Tibial nerve (tissue), 4 donors: Measurements from ENCODE around the gene MEIS2. TPM values are rescaled to one million over a fixed set of nuclear protein-coding genes. Genes with fewer than 3 reads are reported as not detected.

ENCODE experiments used
- DNase-seq, 2 donors: peaks; one replicate each; pipeline ENCODE4 v3.0.0-alpha.2; 2019; ENCODE audit warnings: low spot score in 2 of 2
- H3K27ac ChIP-seq, 4 donors: fragments of 200-600 bp; sonication (generic) in 3 of 4; one replicate each; pipeline ENCODE4 v1.5.1; 2017 to 2019; ENCODE audit warnings: mild to moderate bottlenecking in 1 of 4
- H3K27me3 ChIP-seq, 2 donors: fragments of 200-600 bp; sonication (generic) in 1 of 2; one replicate each; pipeline versions ENCODE4 v1.5.1 to v1.6.0; 2017 to 2019
- H3K36me3 ChIP-seq, 3 donors: fragments of 200-600 bp; sonication (generic); one replicate each; pipeline ENCODE4 v1.5.1; 2018 to 2019
- H3K4me1 ChIP-seq, 4 donors: fragments of 200-600 bp; sonication (generic) in 3 of 4; one replicate each; pipeline ENCODE4 v1.5.1; 2017 to 2019
- H3K4me3 ChIP-seq, 4 donors: fragments of 200-600 bp; sonication (generic) in 3 of 4; one replicate each; pipeline ENCODE4 v1.5.1; 2017 to 2019; ENCODE audit warnings: mild to moderate bottlenecking in 1 of 4, moderate library complexity in 1 of 4
- H3K9me3 ChIP-seq, 4 donors: fragments of 200-600 bp; sonication (generic) in 3 of 4; one replicate each; pipeline ENCODE4 v1.5.1; 2017 to 2019
- CTCF ChIP-seq, 5 experiments: fragments of 200-600 bp in 3 of 5; fragments of 450-650 bp in 2 of 5; sonication (generic) in 3 of 5; IDR thresholded peaks; one replicate each; pipeline ENCODE4 v1.5.1; 2016 to 2019; ENCODE audit warnings: antibody characterized with exemption in 5 of 5, mild to moderate bottlenecking in 3 of 5, moderate library complexity in 2 of 5
- EP300 ChIP-seq, 2 donors: sonication (generic); formaldehyde crosslinking; IDR thresholded peaks; one replicate each; pipeline ENCODE4 v1.6.1; 2017; ENCODE audit warnings: antibody characterized with exemption in 2 of 2, mild to moderate bottlenecking in 1 of 2
- POLR2A ChIP-seq, 2 donors: fragments of 450-650 bp; IDR thresholded peaks; one replicate each; pipeline ENCODE4 v1.6.1; 2017; ENCODE audit warnings: antibody characterized with exemption in 2 of 2, mild to moderate bottlenecking in 2 of 2, moderate library complexity in 2 of 2
- WGBS, 2 donors: methylation state at CpG; one replicate each; pipeline ENCODE4 v1.1.5; 2018; 5-methylcytosine and 5-hydroxymethylcytosine counted together
- total RNA-seq, 4 donors: library from RNA; depleted of rRNA; stranded (reverse); fragments of >200 nt; gene quantifications; one replicate each; pipeline ENCODE4 v1.1.0, GENCODE V29; 2016

The MEIS2 gene
- total RNA-seq, 4 donors from 2014 or later: 9.4 to 15.7 (median 14.3) TPM

DNA sequence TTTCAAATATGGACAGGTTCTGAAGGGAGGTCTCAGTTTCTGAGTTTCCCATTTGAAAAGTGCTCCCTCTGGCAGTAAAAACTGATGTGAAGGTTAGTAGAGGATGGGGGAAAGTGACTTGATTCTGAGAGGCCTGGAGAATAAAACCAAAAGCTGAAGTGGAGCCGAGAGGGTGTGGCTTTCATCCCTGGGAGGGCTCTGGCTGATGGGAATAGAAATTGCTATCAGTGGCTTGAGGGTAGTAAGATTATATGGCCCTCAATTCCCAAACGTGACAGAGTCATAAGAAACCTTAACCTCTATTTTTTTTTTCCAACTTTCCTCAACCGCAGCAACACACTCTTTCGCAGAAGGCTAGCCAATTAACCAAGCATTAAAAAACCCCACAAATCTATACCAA is 185.9 kb downstream of the MEIS2 start:
- Histone ChIP-seq H3K27ac (no peak overlapping the region), H3K36me3 (no peaks in the 10 kb centered on the region), H3K27me3 (no peaks in the 10 kb centered on the region), H3K4me3 (no peak overlapping the region), H3K4me1 (peaks cover 0 to 9% (median 0%) of the 10 kb centered on the region in 4 donors), H3K9me3 (no peaks in the 10 kb centered on the region)
- no peak for TF ChIP-seq POLR2A (IDR thresholded peaks at IDR 0.05)
- no peak for TF ChIP-seq EP300 (IDR thresholded peaks at IDR 0.05)
- no peak for TF ChIP-seq CTCF (IDR thresholded peaks at IDR 0.05)
- DNase-seq: no peak
- 48 to 51% methylated on average over 4 of the region's 4 CpGs for WGBS, 2 donors

- peaks cover 0 to 9% (median 0%) of the 10 kb centered on the region in 4 donors for H3K4me1 ChIP-seq
- no peak for TF ChIP-seq POLR2A (IDR thresholded peaks at IDR 0.05)
- TF ChIP-seq EP300 (IDR thresholded peaks at IDR 0.05): no peak
- TF ChIP-seq CTCF (IDR thresholded peaks at IDR 0.05): no peak
- H3K27me3 ChIP-seq: no peaks in the 10 kb centered on the region
- no peaks in the 10 kb centered on the region for H3K36me3 ChIP-seq
- no peak overlapping the region for H3K27ac ChIP-seq
- no peak for DNase-seq
- 75 to 80% methylated on average over 2 of the region's 2 CpGs for WGBS, 2 donors
- H3K4me3 ChIP-seq: no peak overlapping the region
- H3K9me3 ChIP-seq: no peaks in the 10 kb centered on the region
Observed at GRCh38 chr15:36912311-36912712, 188.0 kb downstream of the MEIS2 start.

DNA sequence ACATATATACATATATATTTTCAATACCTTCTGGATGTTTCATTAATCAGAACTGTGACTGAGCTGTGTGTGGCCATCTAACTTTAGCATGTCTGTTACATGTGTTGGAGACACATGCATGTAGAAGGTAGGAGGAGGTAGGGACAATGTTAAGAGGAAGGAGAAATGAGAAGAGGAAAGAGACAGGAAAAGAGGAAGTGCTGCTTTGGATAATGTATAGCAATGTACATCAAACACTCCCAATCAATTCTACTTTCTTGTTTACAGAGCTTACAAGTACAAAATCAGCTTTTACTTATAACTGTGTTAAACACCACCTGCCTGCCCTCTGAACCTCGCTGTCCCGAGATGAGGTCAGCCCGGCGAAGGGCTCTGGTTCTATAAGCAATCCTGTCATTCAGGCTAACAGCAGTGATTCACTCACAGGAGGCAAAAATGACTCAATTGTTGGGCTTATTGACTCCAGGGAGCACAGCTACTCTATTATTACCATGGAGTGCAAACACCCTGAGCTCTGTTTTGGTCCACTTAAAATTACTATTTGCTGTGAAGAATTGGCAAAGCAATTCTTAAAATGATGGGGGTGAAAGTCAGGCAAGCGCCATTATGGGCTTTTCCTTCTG is 188.9 kb downstream of the MEIS2 start:
- H3K27me3 ChIP-seq: no peaks in the 10 kb centered on the region
- H3K27ac ChIP-seq: no peak overlapping the region
- no peak for DNase-seq
- no peak overlapping the region for H3K4me3 ChIP-seq
- TF ChIP-seq POLR2A (IDR thresholded peaks at IDR 0.05) (no peak), CTCF (IDR thresholded peaks at IDR 0.05) (no peak), EP300 (IDR thresholded peaks at IDR 0.05) (no peak)
- H3K4me1 ChIP-seq: peaks cover 0 to 9% (median 0%) of the 10 kb centered on the region in 4 donors
- no peaks in the 10 kb centered on the region for H3K9me3 ChIP-seq
- 49 to 50% methylated on average over 5 of the region's 5 CpGs for WGBS, 2 donors
- H3K36me3 ChIP-seq: no peaks in the 10 kb centered on the region

GRCh38 chr15:36908991-36909390 is 191.4 kb downstream of the MEIS2 start:
- Histone ChIP-seq H3K36me3 (no peaks in the 10 kb centered on the region), H3K4me1 (no peaks in the 10 kb centered on the region), H3K4me3 (no peak overlapping the region), H3K27ac (no peak overlapping the region), H3K27me3 (no peaks in the 10 kb centered on the region), H3K9me3 (no peaks in the 10 kb centered on the region)
- no peak for DNase-seq
- no peak for TF ChIP-seq CTCF (IDR thresholded peaks at IDR 0.05)
- no peak for TF ChIP-seq EP300 (IDR thresholded peaks at IDR 0.05)
- no peak for TF ChIP-seq POLR2A (IDR thresholded peaks at IDR 0.05)
- 73 to 78% methylated on average over 4 of the region's 4 CpGs for WGBS, 2 donors

DNA sequence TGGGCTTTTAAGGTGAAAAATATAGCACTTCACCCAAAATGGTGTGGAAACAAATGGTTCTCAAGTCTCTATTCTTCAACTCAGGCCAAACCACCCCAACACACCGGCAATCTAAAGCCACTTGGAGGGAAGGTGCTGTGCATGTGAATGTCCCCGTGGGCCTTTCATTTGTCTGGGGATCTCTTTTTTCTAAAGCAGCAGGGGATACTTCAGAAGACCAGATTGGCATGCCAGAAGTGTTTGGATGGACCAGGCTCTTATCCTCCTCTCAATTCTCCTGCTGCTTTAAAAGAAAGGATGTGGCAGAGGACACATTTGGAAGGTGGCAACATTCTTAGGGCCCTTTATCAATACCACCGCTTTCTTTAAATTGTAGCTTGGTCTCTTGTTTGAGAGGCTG is 193.1 kb downstream of the MEIS2 start:
- Histone ChIP-seq H3K27ac (no peak overlapping the region), H3K36me3 (no peaks in the 10 kb centered on the region), H3K4me1 (no peaks in the 10 kb centered on the region), H3K9me3 (no peaks in the 10 kb centered on the region), H3K4me3 (no peak overlapping the region), H3K27me3 (no peaks in the 10 kb centered on the region)
- 53 to 61% methylated on average over 3 of the region's 3 CpGs for whole genome bisulfite sequencing, 2 donors
- TF ChIP-seq POLR2A (IDR thresholded peaks at IDR 0.05) (no peak), EP300 (IDR thresholded peaks at IDR 0.05) (no peak), CTCF (IDR thresholded peaks at IDR 0.05) (no peak)
- no peak for DNase-seq
